ENCODE data around the gene CAPN15.
A peak's percentile ranks its signal among the peaks of the same experiment; 100 is the strongest.

Gene CAPN15

DNA sequence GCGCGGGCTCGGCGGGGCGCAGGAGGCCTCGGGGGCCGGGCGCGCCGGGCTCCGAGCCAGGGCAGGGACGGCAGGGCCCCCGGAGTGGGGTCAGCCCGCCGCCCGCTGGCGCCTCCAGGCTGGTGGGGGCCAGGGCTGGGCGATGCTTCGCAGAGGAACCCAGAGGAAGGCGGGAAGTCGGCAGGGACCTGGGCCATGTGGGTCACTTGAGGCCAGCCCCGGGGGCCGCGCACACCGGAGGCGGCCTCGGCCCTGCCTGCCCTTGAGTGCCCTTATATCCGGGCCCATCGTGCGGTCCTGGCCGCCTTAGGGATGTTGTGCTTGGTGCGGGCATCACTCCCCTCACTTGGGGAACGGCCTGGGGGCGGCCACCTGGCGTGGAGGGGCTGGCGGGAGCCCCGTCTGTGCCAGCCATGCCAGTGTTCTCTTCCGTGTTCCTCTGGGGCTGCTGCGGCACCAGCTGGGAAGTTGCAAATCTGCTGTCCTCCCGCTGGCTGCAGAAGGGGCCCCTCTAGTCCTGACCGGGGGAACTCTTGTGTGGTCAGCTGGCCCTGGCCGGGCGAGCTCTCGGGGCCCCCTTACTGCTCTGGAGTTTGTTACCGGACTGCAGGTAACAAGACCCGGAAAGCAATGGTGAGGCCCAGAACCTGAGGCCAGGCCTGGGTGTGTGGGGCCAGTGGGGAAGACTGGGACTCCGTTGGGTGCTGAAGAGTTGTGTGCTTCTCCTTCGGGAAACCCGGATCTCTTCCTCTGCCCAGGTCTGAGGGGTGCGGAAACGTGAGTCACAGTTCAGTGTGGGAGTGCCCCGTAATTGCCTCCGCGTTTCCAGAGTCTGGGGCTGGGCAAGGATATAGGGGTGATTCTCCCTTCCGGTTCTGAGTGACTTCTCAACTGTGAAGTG lies 849 bp downstream of the CAPN15 start:
- TF ChIP-seq SIN3A (IDR thresholded peaks at IDR 0.05; ENCODE audit: borderline replicate concordance, insufficient read depth, low read length) (peak; percentile 67; the same call in 1 of the 2 replicates), TAF1 (IDR thresholded peaks at IDR 0.05; ENCODE audit: borderline replicate concordance, insufficient read depth, low read length) (0 out of 2 replicates have a peak, but pooled peaks have one; percentile 50), FOXP2 (optimal IDR thresholded peaks at IDR 0.05; ENCODE audit: borderline replicate concordance, extremely low read depth, extremely low read length, insufficient read depth) (no peak), POLR2AphosphoS5 (IDR thresholded peaks at IDR 0.05; ENCODE audit: low read depth, low read length) (no peak)
- TF ChIP-seq, protein P1, sequence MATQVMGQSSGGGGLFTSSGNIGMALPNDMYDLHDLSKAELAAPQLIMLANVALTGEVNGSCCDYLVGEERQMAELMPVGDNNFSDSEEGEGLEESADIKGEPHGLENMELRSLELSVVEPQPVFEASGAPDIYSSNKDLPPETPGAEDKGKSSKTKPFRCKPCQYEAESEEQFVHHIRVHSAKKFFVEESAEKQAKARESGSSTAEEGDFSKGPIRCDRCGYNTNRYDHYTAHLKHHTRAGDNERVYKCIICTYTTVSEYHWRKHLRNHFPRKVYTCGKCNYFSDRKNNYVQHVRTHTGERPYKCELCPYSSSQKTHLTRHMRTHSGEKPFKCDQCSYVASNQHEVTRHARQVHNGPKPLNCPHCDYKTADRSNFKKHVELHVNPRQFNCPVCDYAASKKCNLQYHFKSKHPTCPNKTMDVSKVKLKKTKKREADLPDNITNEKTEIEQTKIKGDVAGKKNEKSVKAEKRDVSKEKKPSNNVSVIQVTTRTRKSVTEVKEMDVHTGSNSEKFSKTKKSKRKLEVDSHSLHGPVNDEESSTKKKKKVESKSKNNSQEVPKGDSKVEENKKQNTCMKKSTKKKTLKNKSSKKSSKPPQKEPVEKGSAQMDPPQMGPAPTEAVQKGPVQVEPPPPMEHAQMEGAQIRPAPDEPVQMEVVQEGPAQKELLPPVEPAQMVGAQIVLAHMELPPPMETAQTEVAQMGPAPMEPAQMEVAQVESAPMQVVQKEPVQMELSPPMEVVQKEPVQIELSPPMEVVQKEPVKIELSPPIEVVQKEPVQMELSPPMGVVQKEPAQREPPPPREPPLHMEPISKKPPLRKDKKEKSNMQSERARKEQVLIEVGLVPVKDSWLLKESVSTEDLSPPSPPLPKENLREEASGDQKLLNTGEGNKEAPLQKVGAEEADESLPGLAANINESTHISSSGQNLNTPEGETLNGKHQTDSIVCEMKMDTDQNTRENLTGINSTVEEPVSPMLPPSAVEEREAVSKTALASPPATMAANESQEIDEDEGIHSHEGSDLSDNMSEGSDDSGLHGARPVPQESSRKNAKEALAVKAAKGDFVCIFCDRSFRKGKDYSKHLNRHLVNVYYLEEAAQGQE (IDR thresholded peaks at IDR 0.05; ENCODE audit: insufficient read depth in 1 of 2, low read depth in 2 of 2, low read length in 2 of 2), result 0 out of 4 replicates have a peak, but pooled peaks of 1 of the 2 experiments have one; percentile 7

GRCh38 chr16:529012-529575 lies 1.6 kb downstream of the CAPN15 start:
- TF ChIP-seq TAF1 (IDR thresholded peaks at IDR 0.05; ENCODE audit: borderline replicate concordance, insufficient read depth, low read length), result no peak
- TF ChIP-seq SIN3A (IDR thresholded peaks at IDR 0.05; ENCODE audit: borderline replicate concordance, insufficient read depth, low read length), result no peak
- TF ChIP-seq, protein P1 (IDR thresholded peaks at IDR 0.05; ENCODE audit: insufficient read depth in 1 of 2, low read depth in 2 of 2, low read length in 2 of 2), result no peak
- TF ChIP-seq FOXP2 (optimal IDR thresholded peaks at IDR 0.05; ENCODE audit: borderline replicate concordance, extremely low read depth, extremely low read length, insufficient read depth), result no peak
- no peak for TF ChIP-seq POLR2AphosphoS5 (IDR thresholded peaks at IDR 0.05; ENCODE audit: low read depth, low read length)

DNA sequence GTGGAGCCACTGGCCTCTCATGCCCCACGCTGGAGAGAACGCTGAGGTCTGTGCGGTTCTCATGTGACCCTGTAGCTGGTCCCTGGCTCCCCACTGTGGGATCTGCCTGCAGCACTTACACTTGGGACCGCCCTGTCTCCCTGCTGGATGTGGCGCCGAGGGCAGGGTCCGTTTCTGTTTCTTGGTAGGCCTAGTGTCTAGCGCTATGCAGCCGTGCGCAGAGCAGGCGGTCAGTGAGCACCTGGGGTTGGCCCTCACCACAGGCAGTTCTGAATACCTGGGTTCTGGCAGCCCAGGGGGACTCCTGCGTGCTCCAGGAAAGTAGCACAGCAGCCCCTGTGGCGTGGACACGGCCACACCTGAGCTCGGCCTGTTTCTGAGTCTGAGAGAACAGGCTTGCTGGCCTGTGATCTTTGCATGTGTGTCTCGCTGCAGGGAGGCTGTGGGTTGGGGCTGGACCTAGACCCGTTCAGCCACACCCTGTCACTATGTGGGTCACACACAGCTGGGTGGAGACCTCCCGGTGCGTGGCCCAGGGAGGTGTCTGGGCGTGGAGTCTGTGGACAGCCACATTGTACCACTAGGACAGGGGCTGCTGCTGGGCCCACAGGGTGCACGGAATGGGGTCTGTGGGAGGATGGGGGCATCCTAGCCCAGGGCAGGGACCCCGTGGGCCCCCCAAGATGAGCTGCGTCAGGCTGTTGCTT lies 2.8 kb downstream of the CAPN15 start:
- TF ChIP-seq TAF1 (IDR thresholded peaks at IDR 0.05; ENCODE audit: borderline replicate concordance, insufficient read depth, low read length), result no peak
- TF ChIP-seq, protein P1 (IDR thresholded peaks at IDR 0.05; ENCODE audit: insufficient read depth in 1 of 2, low read depth in 2 of 2, low read length in 2 of 2), result no peak
- TF ChIP-seq FOXP2 (optimal IDR thresholded peaks at IDR 0.05; ENCODE audit: borderline replicate concordance, extremely low read depth, extremely low read length, insufficient read depth), result no peak
- TF ChIP-seq POLR2AphosphoS5 (IDR thresholded peaks at IDR 0.05; ENCODE audit: low read depth, low read length), result no peak
- TF ChIP-seq SIN3A (IDR thresholded peaks at IDR 0.05; ENCODE audit: borderline replicate concordance, insufficient read depth, low read length), result no peak

DNA sequence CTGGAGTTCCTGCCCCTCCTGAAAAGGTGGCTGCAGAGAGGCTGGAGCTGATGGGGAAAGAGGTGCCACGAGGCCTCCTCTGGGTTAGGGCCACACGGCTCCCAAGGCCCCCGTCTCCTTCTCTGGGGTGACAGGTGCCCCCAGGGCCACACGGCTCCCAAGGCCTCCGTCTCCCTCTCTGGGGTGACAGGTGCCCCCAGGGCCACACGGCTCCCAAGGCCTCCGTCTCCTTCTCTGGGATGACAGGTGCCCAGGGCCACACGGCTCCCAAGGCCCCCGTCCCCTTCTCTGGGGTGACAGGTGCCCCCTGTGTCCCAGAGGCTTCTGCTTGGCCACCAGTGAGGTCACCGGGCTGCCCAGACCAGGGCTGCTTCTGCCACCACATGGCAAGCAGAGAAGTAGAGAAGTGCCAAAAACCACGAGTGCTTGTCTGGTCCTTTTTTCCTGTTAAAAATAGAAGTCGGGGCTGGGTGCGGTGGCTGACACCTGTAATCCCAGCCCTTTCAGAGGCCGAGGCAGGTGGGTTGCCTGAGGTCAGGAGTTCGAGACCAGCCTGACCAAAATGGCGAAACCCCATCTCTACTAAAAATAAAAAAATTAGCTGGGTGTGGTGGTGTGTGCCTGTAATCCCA lies 4.1 kb downstream of the CAPN15 start:
- TF ChIP-seq TAF1 (IDR thresholded peaks at IDR 0.05; ENCODE audit: borderline replicate concordance, insufficient read depth, low read length), result no peak
- no peak for TF ChIP-seq FOXP2 (optimal IDR thresholded peaks at IDR 0.05; ENCODE audit: borderline replicate concordance, extremely low read depth, extremely low read length, insufficient read depth)
- TF ChIP-seq, protein P1 (IDR thresholded peaks at IDR 0.05; ENCODE audit: insufficient read depth in 1 of 2, low read depth in 2 of 2, low read length in 2 of 2), result no peak
- TF ChIP-seq SIN3A (IDR thresholded peaks at IDR 0.05; ENCODE audit: borderline replicate concordance, insufficient read depth, low read length), result no peak
- TF ChIP-seq POLR2AphosphoS5 (IDR thresholded peaks at IDR 0.05; ENCODE audit: low read depth, low read length), result no peak

All from PFSK-1 (cell line).